ENCODE data around the gene ALG11. TPM values are rescaled to one million over a fixed set of nuclear protein-coding genes. Genes with fewer than 3 reads are reported as not detected.

ALG11 gene
- total RNA-seq, 4 donors from 2014 or later, result 15.2 to 21.9 (median 19.6) TPM

GRCh38 chr13:52002361-52002760, 9.8 kb upstream of the ALG11 start:
- Histone ChIP-seq H3K27me3 (no peaks in the 10 kb centered on the region), H3K27ac (no peak overlapping the region), H3K4me3 (no peak overlapping the region), H3K9me3 (no peaks in the 10 kb centered on the region), H3K4me1 (peaks cover 0 to 20% (median 3%) of the 10 kb centered on the region in 3 donors), H3K36me3 (no peaks in the 10 kb centered on the region)
- no peak for ATAC-seq
- TF ChIP-seq CTCF (IDR thresholded peaks at IDR 0.05) (no peak), EP300 (IDR thresholded peaks at IDR 0.05) (no peak), POLR2AphosphoS5 (IDR thresholded peaks at IDR 0.05) (no peak), POLR2A (IDR thresholded peaks at IDR 0.05) (no peak)
- WGBS, 2 donors (ENCODE audit: low coverage in 1 of 2), result 80 to 90% methylated on average over 1 to 2 of the region's 4 CpGs

DNA sequence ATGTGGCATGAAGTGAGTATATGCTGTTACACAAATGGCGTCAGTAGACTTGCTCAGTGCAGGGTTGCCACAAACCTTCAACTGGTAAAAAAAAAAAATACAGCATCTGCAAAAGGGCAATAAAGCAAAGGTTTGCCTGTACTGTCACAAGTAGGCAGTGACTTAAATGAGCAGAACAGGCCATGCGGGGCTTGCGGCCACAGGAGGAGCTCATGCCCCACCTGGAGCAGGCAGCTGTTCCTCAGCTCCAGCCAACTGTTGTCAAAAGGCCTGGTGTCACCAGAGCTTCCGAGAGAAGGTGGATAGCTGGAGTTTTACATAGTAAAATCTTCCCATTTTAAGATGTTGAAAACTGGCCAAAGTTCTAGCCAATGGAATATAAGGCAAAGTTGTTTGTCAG, 8.7 kb upstream of the ALG11 start:
- no peak overlapping the region for H3K4me3 ChIP-seq
- H3K27ac ChIP-seq, result no peak overlapping the region
- no peaks in the 10 kb centered on the region for H3K9me3 ChIP-seq
- H3K27me3 ChIP-seq, result no peaks in the 10 kb centered on the region
- H3K4me1 ChIP-seq, result peaks cover 0 to 18% (median 3%) of the 10 kb centered on the region in 3 donors
- no peak for ATAC-seq
- TF ChIP-seq CTCF (IDR thresholded peaks at IDR 0.05) (no peak), EP300 (IDR thresholded peaks at IDR 0.05) (no peak), POLR2A (IDR thresholded peaks at IDR 0.05) (no peak), POLR2AphosphoS5 (IDR thresholded peaks at IDR 0.05) (no peak)
- whole genome bisulfite sequencing, 2 donors (ENCODE audit: low coverage in 1 of 2), result 79 to 81% methylated on average over 3 to 4 of the region's 4 CpGs
- H3K36me3 ChIP-seq, result no peaks in the 10 kb centered on the region

- Histone ChIP-seq H3K4me1 (peaks cover 0 to 9% (median 2%) of the 10 kb centered on the region in 3 donors), H3K27ac (no peak overlapping the region), H3K27me3 (no peaks in the 10 kb centered on the region), H3K36me3 (no peaks in the 10 kb centered on the region), H3K4me3 (no peak overlapping the region), H3K9me3 (no peaks in the 10 kb centered on the region)
- WGBS, 2 donors (ENCODE audit: low coverage in 1 of 2), result 30 to 33% methylated on average over 1 to 2 of the region's 7 CpGs
- no peak for ATAC-seq
- no peak for TF ChIP-seq EP300 (IDR thresholded peaks at IDR 0.05)
- TF ChIP-seq POLR2A (IDR thresholded peaks at IDR 0.05), result no peak
- no peak for TF ChIP-seq CTCF (IDR thresholded peaks at IDR 0.05)
- TF ChIP-seq POLR2AphosphoS5 (IDR thresholded peaks at IDR 0.05), result no peak
Observed at GRCh38 chr13:52004511-52005170, 7.6 kb upstream of the ALG11 start.

- no peak for ATAC-seq
- H3K27ac ChIP-seq, result no peak overlapping the region
- TF ChIP-seq POLR2A (IDR thresholded peaks at IDR 0.05), result no peak
- no peak for TF ChIP-seq CTCF (IDR thresholded peaks at IDR 0.05)
- TF ChIP-seq POLR2AphosphoS5 (IDR thresholded peaks at IDR 0.05), result no peak
- no peak for TF ChIP-seq EP300 (IDR thresholded peaks at IDR 0.05)
- H3K4me3 ChIP-seq, result no peak overlapping the region
- no peaks in the 10 kb centered on the region for H3K27me3 ChIP-seq
- 82 to 87% methylated on average over 8 to 13 of the region's 13 CpGs for WGBS, 2 donors (ENCODE audit: low coverage in 1 of 2)
- no peaks in the 10 kb centered on the region for H3K9me3 ChIP-seq
- H3K36me3 ChIP-seq, result no peaks in the 10 kb centered on the region
- H3K4me1 ChIP-seq, result peaks cover 0 to 15% (median 2%) of the 10 kb centered on the region in 3 donors
Observed at GRCh38 chr13:52005841-52006522, 6.2 kb upstream of the ALG11 start.
